HG02623 (cell line): Measurements from ENCODE around the gene DPP8.

Experiments used
- ATAC-seq: cut with Tn5 transposase; IDR thresholded peaks from one replicate; pipeline ENCODE4 v1.9.1; 2021; ENCODE audit warnings: moderate library complexity; ENCODE audit not compliant: unreplicated experiment

The DPP8 gene

DNA sequence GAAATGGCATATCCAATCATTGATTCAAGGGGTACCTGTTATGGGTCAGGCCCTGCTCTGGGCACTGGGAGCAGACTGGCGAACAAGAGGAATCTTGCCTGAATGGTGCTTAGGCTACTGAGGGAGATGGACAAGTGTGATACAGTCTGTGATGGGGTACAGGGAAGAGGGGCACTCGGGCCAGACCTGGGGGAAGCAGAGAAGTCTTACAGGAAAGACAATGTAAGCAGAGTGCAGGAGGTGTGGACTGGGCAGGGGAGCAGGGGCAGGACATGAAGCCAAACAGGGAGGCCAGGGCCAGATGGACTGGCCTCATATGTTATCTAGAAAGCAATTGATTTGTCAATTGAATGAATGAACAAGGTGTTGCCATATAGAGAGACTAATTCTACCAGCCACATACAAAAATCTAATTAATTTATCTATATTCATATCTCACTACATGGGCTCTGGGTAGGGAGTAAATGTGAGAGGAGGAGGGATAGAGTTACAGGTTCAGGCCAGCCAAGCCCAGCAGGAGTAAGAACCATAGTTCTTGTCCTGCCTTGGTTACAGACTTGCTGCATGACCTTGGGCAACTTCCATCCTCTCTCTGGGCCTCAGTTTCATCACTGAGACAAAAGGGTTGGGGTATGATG lies 91.2 kb downstream of the DPP8 start:
- ATAC-seq, result no peak

- no peak for ATAC-seq
These were observed 92.8 kb downstream of the DPP8 start for GRCh38 chr15:65424683-65425082.

DNA sequence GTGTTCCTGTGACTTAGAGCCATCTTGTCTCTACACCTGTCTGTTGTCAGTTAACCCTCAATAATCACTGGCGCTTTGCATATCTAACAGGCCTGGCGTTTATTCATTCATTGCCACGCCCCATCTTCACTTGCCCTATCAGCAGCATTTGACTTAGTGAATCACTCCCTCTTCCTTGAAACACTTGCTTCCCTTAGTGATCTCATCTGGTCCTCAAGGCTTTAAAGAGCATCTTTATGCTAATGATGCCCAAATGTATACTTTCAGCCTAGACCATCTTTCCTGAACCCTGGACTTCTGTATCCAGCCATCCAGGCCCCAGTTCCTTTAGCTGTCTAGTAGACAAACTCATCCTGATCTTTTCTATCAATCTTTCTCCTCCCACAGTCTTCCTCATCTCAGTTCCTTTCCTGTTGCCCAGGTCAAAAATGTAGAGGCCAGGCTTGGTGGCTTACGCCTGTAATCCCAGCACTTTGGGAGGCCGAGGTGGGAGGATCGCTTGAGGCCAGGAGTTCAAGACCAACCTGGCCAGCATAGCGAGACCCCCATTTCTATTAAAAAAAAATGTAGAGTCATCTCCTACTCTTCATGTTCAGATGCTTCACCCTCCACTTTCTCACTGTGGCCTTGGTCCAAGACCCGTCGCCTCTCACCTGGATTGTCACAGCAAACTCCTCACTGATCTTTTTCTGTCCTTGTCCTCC lies 93.4 kb downstream of the DPP8 start:
- ATAC-seq, result no peak

GRCh38 chr15:65423150-65423975 lies 94.1 kb downstream of the DPP8 start:
- ATAC-seq, result no peak

GRCh38 chr15:65421360-65422215 lies 95.9 kb downstream of the DPP8 start:
- no peak for ATAC-seq

DNA sequence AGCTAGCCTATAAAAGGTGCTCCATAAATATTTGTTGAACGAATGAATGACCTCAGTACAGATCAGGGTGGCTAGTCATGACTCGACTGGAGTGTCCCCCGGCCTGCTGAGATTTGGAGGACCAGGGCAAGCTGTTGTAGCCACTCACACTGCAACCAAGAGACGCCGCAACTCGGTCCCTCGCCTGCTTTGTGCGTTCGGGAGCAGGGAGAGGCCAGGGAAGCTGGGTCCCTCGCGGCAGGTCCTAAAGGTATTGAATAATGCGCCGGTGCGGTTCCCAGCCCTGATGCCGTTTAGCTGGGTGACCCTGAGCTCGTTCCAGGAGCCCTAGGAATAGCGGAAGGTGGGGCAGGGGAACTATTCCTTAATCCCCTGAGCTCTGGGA lies 96.5 kb downstream of the DPP8 start:
- no peak for ATAC-seq

- ATAC-seq, result no peak
These were observed 98.9 kb downstream of the DPP8 start for GRCh38 chr15:65418596-65418995.

DNA sequence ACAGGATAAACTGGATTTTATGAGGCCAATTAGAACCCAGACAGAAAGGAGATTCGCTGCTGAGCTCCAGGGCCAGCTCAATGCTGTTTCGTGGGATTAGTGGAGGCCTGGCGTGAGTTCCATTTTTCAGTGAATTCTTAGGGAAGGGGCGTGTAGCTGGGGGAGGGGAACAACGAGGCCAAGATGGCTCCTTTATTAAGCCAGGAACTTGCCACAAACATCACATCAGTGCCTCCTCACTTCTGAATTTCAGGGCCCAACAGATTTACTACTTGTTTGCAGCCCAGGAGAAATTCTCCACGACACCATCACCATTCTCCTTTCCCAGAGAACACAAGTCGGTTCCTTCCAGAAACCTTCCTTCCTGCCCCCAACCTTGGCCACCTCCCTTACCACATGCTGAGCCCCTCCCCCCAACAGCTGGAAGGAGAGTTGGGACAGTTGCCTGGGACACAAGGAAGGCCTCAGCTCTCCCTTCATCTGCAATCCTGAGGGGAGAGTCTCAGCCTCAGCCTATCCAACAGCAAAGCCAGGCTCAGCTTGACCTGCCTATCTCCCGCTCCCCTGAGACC lies 100.6 kb downstream of the DPP8 start:
- no peak for ATAC-seq

- ATAC-seq, result no peak
These were observed 102.5 kb downstream of the DPP8 start for GRCh38 chr15:65414841-65415621.

DNA sequence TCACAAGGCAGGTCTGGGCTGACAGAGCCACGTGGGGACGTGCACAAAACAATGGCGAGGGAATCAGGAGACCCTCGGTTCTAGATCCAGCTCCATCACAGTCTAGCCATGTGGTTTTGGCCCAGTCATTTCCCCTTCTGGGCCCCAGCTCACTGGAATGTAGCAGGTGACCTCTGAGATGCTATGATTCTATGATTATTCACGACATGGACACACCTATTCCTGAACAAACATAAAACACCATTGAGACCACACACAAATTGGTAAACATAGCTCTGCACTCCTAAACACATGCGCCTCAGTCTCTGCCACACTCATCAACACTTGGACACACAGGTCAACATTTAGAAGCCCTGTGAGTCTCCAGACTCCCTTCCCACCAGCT lies 103.7 kb downstream of the DPP8 start:
- no peak for ATAC-seq

DNA sequence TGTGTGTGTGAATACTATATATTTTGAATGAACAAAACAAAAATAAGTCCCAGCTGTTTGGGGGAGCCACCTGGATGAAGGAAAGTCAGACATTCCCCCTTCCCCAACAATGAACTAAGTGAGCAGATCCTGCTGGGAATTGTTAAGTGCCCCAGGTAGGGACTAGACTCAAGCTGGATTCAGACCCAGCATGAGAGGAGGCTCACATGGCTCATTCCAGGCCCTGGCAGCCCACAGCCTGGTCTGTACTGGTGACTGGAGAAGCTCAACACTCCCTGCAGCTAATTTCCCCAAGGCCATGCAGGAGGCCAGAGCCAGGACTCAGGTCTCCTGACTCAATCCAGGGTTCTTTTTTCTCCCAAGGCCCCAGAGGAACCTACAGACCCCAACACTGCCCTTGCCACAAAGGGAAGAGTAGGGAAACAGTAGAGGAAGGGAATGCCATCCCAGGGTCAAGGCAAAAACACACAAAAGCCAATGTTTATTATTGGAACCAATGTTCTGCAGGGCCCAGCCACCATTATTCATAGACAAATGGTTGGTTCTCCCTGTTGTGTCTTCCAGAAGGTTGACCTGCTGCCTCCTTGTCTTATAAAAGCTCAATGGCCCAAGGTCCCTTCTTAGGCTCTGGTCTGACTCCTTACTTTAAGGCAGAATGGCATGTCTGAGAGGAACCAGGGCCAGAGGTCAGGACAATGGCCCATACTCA lies 104.3 kb downstream of the DPP8 start:
- no peak for ATAC-seq

DNA sequence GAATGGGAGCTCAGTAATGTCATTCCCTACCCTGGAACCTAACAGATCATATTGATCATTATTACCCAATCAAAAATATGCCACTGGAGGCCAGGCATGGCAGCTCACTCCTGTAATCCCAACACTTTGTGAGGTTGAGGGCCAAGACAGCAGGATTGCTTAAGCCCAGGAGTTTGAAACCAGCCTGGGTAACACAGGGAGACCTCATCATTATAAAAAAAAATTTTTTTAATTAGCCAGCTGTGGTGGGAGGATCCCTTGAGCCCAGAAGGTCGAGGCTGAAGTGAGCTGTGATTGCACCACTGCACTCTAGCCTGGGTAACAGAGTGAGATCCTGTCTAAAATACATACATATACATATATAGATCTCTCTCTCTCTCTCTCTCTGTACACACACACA lies 104.9 kb downstream of the DPP8 start:
- no peak for ATAC-seq

DNA sequence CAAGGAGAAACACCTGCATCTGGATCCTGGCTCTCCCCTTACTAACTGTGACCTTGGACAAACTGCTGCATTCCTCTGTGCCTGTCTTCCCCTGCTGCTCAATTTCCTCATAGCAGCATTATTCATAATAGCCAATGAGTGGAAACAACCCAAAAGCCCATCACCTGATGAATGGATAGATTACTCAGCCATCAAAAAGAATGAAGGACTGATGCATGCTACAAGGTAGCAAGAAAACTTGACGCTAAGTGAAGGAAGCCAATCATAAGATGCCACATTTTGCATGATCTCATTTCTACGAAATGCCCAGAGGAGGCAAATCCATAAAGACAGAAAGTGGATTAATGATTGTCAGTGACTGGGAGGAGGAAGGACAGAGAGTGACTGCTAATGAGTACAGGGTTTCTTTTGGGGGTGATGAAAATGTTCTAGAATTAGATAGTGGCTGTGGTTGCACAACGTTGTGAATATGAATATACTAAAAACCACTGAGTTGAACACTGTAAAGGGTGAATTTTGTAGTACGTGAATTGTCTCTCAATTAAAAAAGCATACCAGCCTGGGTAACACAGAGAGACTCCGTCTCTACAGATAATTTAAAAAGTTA lies 105.9 kb downstream of the DPP8 start:
- no peak for ATAC-seq

DNA sequence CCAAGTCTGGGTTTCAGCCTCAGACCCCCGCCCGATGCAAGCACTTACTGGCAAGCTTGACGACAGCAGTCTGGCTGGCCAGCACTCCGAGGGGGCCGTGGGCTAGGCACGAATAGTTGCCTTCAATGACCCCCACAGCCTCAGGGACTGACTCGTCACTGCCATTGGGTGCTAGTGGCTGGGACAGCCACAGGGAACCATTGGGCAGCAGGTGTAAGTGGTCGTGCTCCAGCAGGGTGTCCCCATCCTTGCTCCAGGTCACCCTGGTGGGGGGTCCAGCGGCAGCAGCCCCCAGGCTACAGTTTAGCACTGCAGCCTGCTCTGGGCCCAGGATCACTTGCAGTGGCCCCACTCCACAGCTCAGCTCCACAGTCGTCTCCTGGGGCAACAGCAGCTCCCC lies 106.5 kb downstream of the DPP8 start:
- ATAC-seq, result no peak

- ATAC-seq, result no peak
These were observed 107.5 kb downstream of the DPP8 start for GRCh38 chr15:65410036-65410435.

DNA sequence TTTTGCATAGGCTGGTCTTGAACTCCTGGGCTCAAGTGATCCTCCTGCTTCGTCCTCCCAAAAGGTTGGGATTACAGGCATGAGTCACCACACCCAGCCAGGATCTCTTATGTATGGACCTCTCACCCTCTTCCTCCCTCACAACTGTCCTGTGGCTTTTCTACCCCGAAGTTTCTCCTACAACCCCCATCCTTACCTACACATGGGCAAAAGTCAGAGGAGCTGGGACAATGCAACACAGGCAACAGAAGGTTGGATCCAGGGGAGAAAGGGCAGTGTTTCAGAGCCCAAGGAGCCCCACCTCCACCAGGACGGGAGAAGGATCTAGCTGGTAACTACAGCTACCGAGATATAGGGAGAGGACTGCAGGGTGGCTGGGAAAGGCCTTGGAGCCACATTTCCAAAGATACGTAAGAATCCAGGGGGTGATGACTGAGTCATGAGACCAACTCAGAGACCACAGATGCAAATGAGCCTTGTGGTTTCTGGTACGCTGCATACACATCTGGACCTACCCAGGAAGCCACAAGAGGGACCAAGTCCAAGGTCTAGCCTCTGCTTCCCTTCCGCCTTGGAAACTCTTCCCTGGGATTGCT lies 108.4 kb downstream of the DPP8 start:
- ATAC-seq, result no peak

- no peak for ATAC-seq
These were observed 109.0 kb downstream of the DPP8 start for GRCh38 chr15:65408324-65409035.

DNA sequence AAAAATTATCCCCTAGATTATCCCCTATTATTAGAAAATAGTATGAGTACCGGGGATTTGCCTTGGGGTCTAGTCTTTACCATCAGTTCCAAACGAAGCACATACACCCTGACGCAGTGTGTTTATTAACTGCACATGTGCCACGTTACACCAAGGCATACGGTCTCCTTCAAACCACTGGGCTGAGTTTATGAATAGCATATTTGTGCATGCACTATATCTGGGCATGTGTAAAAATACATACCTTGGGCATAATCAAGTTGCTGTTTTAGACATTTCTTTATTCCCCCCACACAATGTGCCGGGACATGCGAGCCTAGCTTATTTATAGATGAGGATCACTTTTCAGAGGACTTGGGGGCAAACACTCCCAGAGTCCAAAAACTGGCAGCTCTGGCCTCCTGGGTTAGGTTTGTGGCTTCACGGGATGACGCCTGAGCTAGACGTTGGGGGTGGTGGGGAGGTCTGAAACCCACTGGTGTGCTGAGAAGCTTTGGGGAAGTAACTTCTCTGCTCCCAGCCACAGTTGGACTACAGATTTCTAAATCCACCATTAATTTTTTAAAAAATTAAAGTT lies 111.0 kb downstream of the DPP8 start:
- ATAC-seq, result no peak
